ENCODE data around the gene ACSF3. TPM values are rescaled to one million over a fixed set of nuclear protein-coding genes. Genes with fewer than 3 reads are reported as not detected.

ACSF3 gene
- total and polyA plus RNA-seq, 2 of the 4 experiments (the other 2 are of a cell fraction) = 9.5 to 14.2 TPM

DNA sequence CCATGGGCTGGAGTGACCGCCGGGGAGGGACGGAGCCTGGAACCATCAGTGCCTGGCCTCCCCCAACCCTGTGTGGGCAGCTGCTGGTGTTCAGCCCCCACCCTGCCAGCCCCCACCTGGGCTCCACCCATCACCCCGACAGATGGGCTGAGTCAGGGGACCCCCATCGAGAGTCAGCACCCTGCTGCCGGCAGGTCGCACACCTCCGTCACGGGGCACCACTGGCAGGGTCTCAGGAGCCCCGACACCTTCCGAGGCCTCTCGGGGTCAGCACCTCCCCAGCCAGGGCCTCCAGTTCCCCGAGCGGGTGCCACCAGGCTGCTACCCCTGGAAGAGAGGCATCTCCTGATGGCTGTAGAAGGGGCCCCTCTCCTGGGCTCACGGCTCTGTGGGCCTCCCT, 38.3 kb upstream of the ACSF3 start:
- no peaks in the 10 kb centered on the region for H3K9me1 ChIP-seq (ENCODE audit: insufficient read depth, low read length)
- H3K18ac ChIP-seq (ENCODE audit: low read depth, low read length) = no peak overlapping the region
- intact Hi-C loops (cut with micrococcal nuclease) (no loop called here), dilution Hi-C loops (cut with HindIII; ENCODE audit: low sequenced_read_pairs, unreplicated experiment) (no loop called here), in situ Hi-C loops (cut with MboI; ENCODE audit: low sequenced_read_pairs) (no loop called here)
- no peak overlapping the region for H2BK20ac ChIP-seq (ENCODE audit: low read depth, low read length)
- no peaks in the 10 kb centered on the region for H3K4me1 ChIP-seq (ENCODE audit: control insufficient read depth, insufficient read depth, low read length)
- H3K23ac ChIP-seq (ENCODE audit: low read depth, low read length) = no peak overlapping the region
- H4K91ac ChIP-seq (ENCODE audit: insufficient read depth, low read depth, low read length) = no peak overlapping the region
- no peaks in the 10 kb centered on the region for H3K79me1 ChIP-seq (ENCODE audit: low read depth in 1 of 2, low read length in 2 of 2)
- no peaks in the 10 kb centered on the region for H3K9me3 ChIP-seq (ENCODE audit: control insufficient read depth, insufficient read depth, low read length)
- H3K4me3 ChIP-seq (ENCODE audit: insufficient read depth, low read depth, low read length) = no peak overlapping the region
- H2BK120ac ChIP-seq (ENCODE audit: low read depth, low read length) = no peak overlapping the region
- H2BK15ac ChIP-seq (ENCODE audit: low read depth, low read length) = no peak overlapping the region
- H4K5ac ChIP-seq (ENCODE audit: low read depth, low read length) = no peak overlapping the region
- POLR2A ChIA-PET (ENCODE audit: unreplicated experiment) = no interaction called here
- DNase-seq = no peak
- CTCF ChIA-PET = no interaction called here
- H2AK5ac ChIP-seq (ENCODE audit: low read depth, low read length) = no peak overlapping the region
- H3K56ac ChIP-seq (ENCODE audit: extremely low read depth, insufficient read depth, low read length) = no peak overlapping the region
- ATAC-seq (ENCODE audit: low read depth) = no peak
- no peak overlapping the region for H3K27ac ChIP-seq (ENCODE audit: insufficient read depth, low read length)
- no peak overlapping the region for H3K4ac ChIP-seq (ENCODE audit: low read depth, low read length)
- H3K27me3 ChIP-seq (ENCODE audit: control insufficient read depth, insufficient read depth, low read length) = peaks cover 20% of the 10 kb centered on the region
- no peak overlapping the region for H2BK5ac ChIP-seq (ENCODE audit: low read depth, low read length, poor library complexity, severe bottlenecking)
- no peaks in the 10 kb centered on the region for H4K20me1 ChIP-seq (ENCODE audit: insufficient read depth, low read length)
- no peaks in the 10 kb centered on the region for H3K36me3 ChIP-seq (ENCODE audit: control insufficient read depth, insufficient read depth, low read length)
- BruUV-seq (replicated peaks) = no TSS peak
- no peak overlapping the region for H2AFZ ChIP-seq (replicated peaks; ENCODE audit: low read length, poor library complexity)
- H4K8ac ChIP-seq (ENCODE audit: low read depth in 2 of 2, low read length in 2 of 2) = no peak overlapping the region
- no peak overlapping the region for H3K9ac ChIP-seq (ENCODE audit: low read depth, low read length)
- no peak overlapping the region for H3K4me2 ChIP-seq (ENCODE audit: low read depth, low read length)
- WGBS, 2 experiments (ENCODE audit: extremely low coverage in 2 of 2, insufficient read length in 1 of 2) = 68% methylated on average over 9 of the region's 15 CpGs; no CpG with 5 or more reads in 1 of the 2 experiments
- TF ChIP-seq POLR2A (IDR thresholded peaks at IDR 0.05; ENCODE audit: low read depth, low read length) = no peak
- no peak for TF ChIP-seq FOS (IDR thresholded peaks at IDR 0.05; ENCODE audit: low read depth, low read length)
- TF ChIP-seq RCOR1 (IDR thresholded peaks at IDR 0.05; ENCODE audit: insufficient replicate concordance, low read length) = no peak
- H3K14ac ChIP-seq (replicated peaks; ENCODE audit: low read depth, low read length) = no peak overlapping the region
- no peak overlapping the region for H2AK9ac ChIP-seq (replicated peaks; ENCODE audit: low read depth, low read length, poor library complexity)
